HepG2 (cell line): ENCODE data around the gene TMEM116. TPM values are rescaled to one million over a fixed set of nuclear protein-coding genes. Genes with fewer than 3 reads are reported as not detected.

ENCODE experiments used
- ATAC-seq: fragments of 200-7000 bp; cut with Tn5 transposase; 3 replicates; pipeline ENCODE4 v1.9.1; 2020; ENCODE audit warnings: mild to moderate bottlenecking, moderate library complexity
- BruUV-seq: library from RNA; stranded (reverse); fragments of 400-500 nt; replicated peaks from 2 replicates; lab custom pipeline; 2021; lab: Mats Ljungman, UMichigan
- CTCF ChIA-PET: fragments of 300-600 bp; formaldehyde crosslinking; extraction: SDS; loops from one replicate; lab custom pipeline; 2021; ENCODE audit warnings: low total read pairs, inconsistent platforms, low intra/inter-chr PET ratio; lab: Yijun Ruan, JAX
- POLR2A ChIA-PET: fragments of 350-600 bp; sonication (Branson Sonifier 250); formaldehyde crosslinking; loops from one replicate; lab custom pipeline; 2020; ENCODE audit warnings: antibody characterized with exemption, inconsistent platforms; lab: Yijun Ruan, JAX
- DNase-seq: peaks from one replicate; pipeline ENCODE4 v3.0.0-alpha.2; 2015; ENCODE audit warnings: low spot score
- FAIRE-seq: peaks from 3 replicates; lab custom pipeline; 2011; peaks lifted over from hg19 to GRCh38; lab: Jason Lieb, UNC
- H2AFZ ChIP-seq: one replicate; pipeline ENCODE4 v1.6.1; 2011; ENCODE audit warnings: low read length, inconsistent platforms
- H3K27ac ChIP-seq: fragments of 300-600 bp; 3 replicates; pipeline ENCODE4 v1.8.0; 2011; ENCODE audit warnings: mixed run types, mild to moderate bottlenecking, mixed read lengths, low read length, inconsistent platforms; ENCODE audit not compliant: insufficient read depth; ENCODE audit errors: extremely low read length
- H3K27me3 ChIP-seq, 2 experiments: fragments of 200-600 bp in 1 of 2; 2 replicates in 1 of 2; 3 replicates in 1 of 2; pipeline versions ENCODE4 v1.6.0 to v1.8.0; 2011; ENCODE audit warnings: low read length in 2 of 2, mild to moderate bottlenecking in 2 of 2, moderate library complexity in 2 of 2, inconsistent platforms in 1 of 2; ENCODE audit not compliant: insufficient read depth in 2 of 2, control insufficient read depth in 1 of 2
- H3K36me3 ChIP-seq, 2 experiments: fragments of 200-600 bp in 1 of 2; replicated peaks in 1 of 2; 2 replicates in 1 of 2; 3 replicates in 1 of 2; pipeline versions ENCODE4 v1.5.1 to v1.8.0; 2011; ENCODE audit warnings: low read length in 2 of 2, inconsistent platforms in 1 of 2; ENCODE audit not compliant: insufficient read depth in 2 of 2, control insufficient read depth in 1 of 2
- H3K4me1 ChIP-seq: 2 replicates; pipeline ENCODE4 v1.5.1; 2012; ENCODE audit warnings: low read length, inconsistent platforms; ENCODE audit not compliant: insufficient read depth
- H3K4me2 ChIP-seq: 2 replicates; pipeline ENCODE4 v1.6.0; 2011; ENCODE audit warnings: low read depth, low read length, inconsistent platforms
- H3K4me3 ChIP-seq, 3 experiments: fragments of 200-600 bp in 1 of 3; sonication (generic), shearing (Covaris generic) in 1 of 3; replicated peaks in 1 of 3; 2 replicates each; pipeline ENCODE4 v1.5.1; 2011 to 2016; ENCODE audit warnings: low read length in 3 of 3, inconsistent platforms in 2 of 3, low read depth in 2 of 3, mild to moderate bottlenecking in 2 of 3, control low read depth in 1 of 3, mixed read lengths in 1 of 3; ENCODE audit not compliant: insufficient read depth in 1 of 3
- H3K79me2 ChIP-seq: one replicate; pipeline ENCODE4 v1.6.1; 2011; ENCODE audit warnings: low read length, inconsistent platforms; ENCODE audit not compliant: insufficient read depth
- H3K9ac ChIP-seq: 2 replicates; pipeline ENCODE4 v1.6.0; 2011; ENCODE audit warnings: mild to moderate bottlenecking, low read depth, low read length, inconsistent platforms; ENCODE audit not compliant: insufficient read depth
- H3K9me3 ChIP-seq: 2 replicates; pipeline ENCODE4 v1.5.1; 2012; ENCODE audit warnings: mild to moderate bottlenecking, low read length
- H4K20me1 ChIP-seq: 2 replicates; pipeline ENCODE4 v1.6.0; 2011; ENCODE audit warnings: inconsistent platforms, mild to moderate bottlenecking, low read length, moderate library complexity; ENCODE audit not compliant: insufficient read depth
- ARNT ChIP-seq: fragments of 450-650 bp; IDR thresholded peaks from 2 replicates; pipeline ENCODE4 v1.6.1; 2017
- GABPB1 ChIP-seq: IDR thresholded peaks from 2 replicates; pipeline ENCODE4 v1.6.1; 2016; ENCODE audit warnings: mild to moderate bottlenecking, missing genetic modification reagents, moderate library complexity, missing compliant biosample characterization
- NR0B2 ChIP-seq: sonication (generic); formaldehyde crosslinking; IDR thresholded peaks from 2 replicates; pipeline ENCODE4 v1.4.0; 2020; ENCODE audit warnings: mild to moderate bottlenecking, missing genetic modification reagents
- PHF20 ChIP-seq: sonication (generic); formaldehyde crosslinking; IDR thresholded peaks from 2 replicates; pipeline ENCODE4 v1.5.0; 2020; ENCODE audit warnings: mild to moderate bottlenecking, missing genetic modification reagents
- TBX3 ChIP-seq: fragments of 450-650 bp; IDR thresholded peaks from 2 replicates; pipeline ENCODE4 v1.6.1; 2017; ENCODE audit warnings: antibody characterized with exemption, mild to moderate bottlenecking, inconsistent platforms, borderline replicate concordance
- ZNF614 ChIP-seq: IDR thresholded peaks from 2 replicates; pipeline ENCODE4 v1.6.1; 2018; ENCODE audit warnings: missing biosample characterization, missing genetic modification reagents, inconsistent platforms, borderline replicate concordance
- WGBS: methylation state at CpG from one replicate; pipeline ENCODE4 v1.1.6; 2017; ENCODE audit warnings: low lambda C conversion rate; 5-methylcytosine and 5-hydroxymethylcytosine counted together
- in situ Hi-C: cut with HindIII; loops from 2 replicates; pipeline ENCODE4 v1.10.0; 2017; ENCODE audit warnings: low pct_unique_long_range_greater_than_20kb; ENCODE audit not compliant: extremely low pct_ligation_motif_present
- intact Hi-C: fragments of 100-400 bp; cut with micrococcal nuclease; formaldehyde crosslinking; loops from one replicate; pipeline ENCODE4 v1.10.0; 2022; ENCODE audit not compliant: unreplicated experiment
- polyA plus RNA-seq, 8 experiments: library from polyadenylated mRNA; depleted of rRNA in 3 of 8; stranded (reverse) in 7 of 8; unstranded in 1 of 8; fragments of >200 nt; fragmentation: Illumina TruSeq in 4 of 8; extraction: Trizol in 4 of 8; gene quantifications; 2 replicates each; pipeline versions ENCODE4 v1.2.1 to v1.2.3, GENCODE V29; 2011 to 2016; ENCODE audit warnings: low read depth in 4 of 8, missing spikeins in 1 of 8, mixed read lengths in 1 of 8; ENCODE audit not compliant: insufficient read depth in 1 of 8
- total RNA-seq, 5 experiments: library from RNA; depleted of rRNA; stranded (reverse); fragments of >200 nt; fragmentation: Illumina TruSeq; extraction: Trizol; gene quantifications; 2 replicates each; pipeline ENCODE4 v1.2.3, GENCODE V29; 2016; ENCODE audit warnings: low read depth in 1 of 5

TMEM116 gene
- total and polyA plus RNA-seq, 2 of the 13 experiments (the other 11 are each of a cell fraction or from before 2014, with no cell fraction given) = 14.0 to 17.8 TPM

- no peak for FAIRE-seq
- H3K4me1 ChIP-seq = peaks cover 52% of the 10 kb centered on the region
- peaks cover 22% of the 10 kb centered on the region for H4K20me1 ChIP-seq
- no peak overlapping the region for H3K4me3 ChIP-seq
- no peak overlapping the region for H2AFZ ChIP-seq
- H3K36me3 ChIP-seq = peaks cover 11 to 53% of the 10 kb centered on the region in 2 experiments
- no peaks in the 10 kb centered on the region; a peak in 1 of 5 replicates for H3K27me3 ChIP-seq
- peaks cover 79% of the 10 kb centered on the region for H3K79me2 ChIP-seq
- TF ChIP-seq TBX3 = no peak
- no peak for DNase-seq
- POLR2A ChIA-PET = no interaction called here
- intact Hi-C loops (loop anchor here (10.0 kb wide), 1 partner anchor 172 kb away; the partner anchor contains the start of gene MAPKAPK5), in situ Hi-C loops (loop anchor here (10.0 kb wide), 1 partner anchor 72 kb away; no protein-coding TSS in a partner anchor)
- no TSS peak for BruUV-seq
- ATAC-seq = no peak
- H3K9me3 ChIP-seq = no peaks in the 10 kb centered on the region
- no peak overlapping the region for H3K9ac ChIP-seq
- no peak overlapping the region for H3K4me2 ChIP-seq
- H3K27ac ChIP-seq = no peak overlapping the region
- CTCF ChIA-PET = no interaction called here
- WGBS = 100% methylated on average over 1 of the region's 1 CpG
Measured at GRCh38 chr12:112017041-112017440, 4.1 kb upstream of the TMEM116 start.

GRCh38 chr12:112015938-112016337, 3.0 kb upstream of the TMEM116 start:
- in situ Hi-C loops (loop anchor here (10.0 kb wide), 1 partner anchor 71 kb away; no protein-coding TSS in a partner anchor), intact Hi-C loops (loop anchor here (10.0 kb wide), 1 partner anchor 171 kb away; the partner anchor contains the start of gene MAPKAPK5)
- ChIA-PET CTCF (no interaction called here), POLR2A (no interaction called here)
- H2AFZ ChIP-seq = no peak overlapping the region
- H3K27me3 ChIP-seq = no peaks in the 10 kb centered on the region; a peak in 1 of 5 replicates
- FAIRE-seq (no peak), DNase-seq (no peak), ATAC-seq (no peak)
- BruUV-seq = no TSS peak
- peaks cover 85% of the 10 kb centered on the region for H3K79me2 ChIP-seq
- H3K9ac ChIP-seq = no peak overlapping the region
- no peak overlapping the region for H3K27ac ChIP-seq
- H3K4me1 ChIP-seq = peaks cover 63% of the 10 kb centered on the region
- H3K9me3 ChIP-seq = no peaks in the 10 kb centered on the region
- TF ChIP-seq PHF20 (CRISPR knock-in tag) (no peak), GABPB1 (CRISPR knock-in tag) (no peak), ARNT (no peak), NR0B2 (no peak), ZNF614 (no peak)
- peaks cover 7 to 44% of the 10 kb centered on the region in 2 experiments for H3K36me3 ChIP-seq
- peaks cover 19% of the 10 kb centered on the region for H4K20me1 ChIP-seq
- H3K4me3 ChIP-seq = no peak overlapping the region
- WGBS = 97% methylated on average over 6 of the region's 6 CpGs
- H3K4me2 ChIP-seq = no peak overlapping the region
